DMS79 treated with DMSO at 0.1 percent for 48 hours (cell line): ENCODE measurements around the gene NPTXR.
A peak's percentile ranks its signal among the peaks of the same experiment; 100 is the strongest.

Experiments used
- DNase-seq: peaks from one replicate; lab custom pipeline; 2025; lab: John Stamatoyannopoulos, UW

The NPTXR gene

GRCh38 chr22:38850941-38851849 is 7.4 kb upstream of the NPTXR start:
- no peak for DNase-seq

GRCh38 chr22:38850399-38850798 is 6.6 kb upstream of the NPTXR start:
- DNase-seq = no peak

GRCh38 chr22:38849811-38850210 is 6.0 kb upstream of the NPTXR start:
- DNase-seq = no peak

GRCh38 chr22:38846412-38846811 is 2.6 kb upstream of the NPTXR start:
- no peak for DNase-seq

GRCh38 chr22:38845004-38845740 is 1.3 kb upstream of the NPTXR start:
- no peak for DNase-seq

GRCh38 chr22:38844315-38845003 is 631 bp upstream of the NPTXR start:
- no peak for DNase-seq

- DNase-seq = peak; percentile 14
Measured at GRCh38 chr22:38843201-38843656, 599 bp downstream of the NPTXR start.

GRCh38 chr22:38842512-38843200 is 1.2 kb downstream of the NPTXR start:
- no peak for DNase-seq

GRCh38 chr22:38841635-38842034 is 2.2 kb downstream of the NPTXR start:
- no peak for DNase-seq

GRCh38 chr22:38841211-38841610 is 2.6 kb downstream of the NPTXR start:
- peak; percentile 20 for DNase-seq

GRCh38 chr22:38840129-38840528 is 3.7 kb downstream of the NPTXR start:
- no peak for DNase-seq

- DNase-seq = no peak
Measured at GRCh38 chr22:38839686-38840085, 4.1 kb downstream of the NPTXR start.

GRCh38 chr22:38837414-38837928 is 6.4 kb downstream of the NPTXR start:
- DNase-seq = no peak

- DNase-seq = no peak
Measured at GRCh38 chr22:38835888-38836301, 7.9 kb downstream of the NPTXR start.

GRCh38 chr22:38834991-38835390 is 8.8 kb downstream of the NPTXR start:
- DNase-seq = no peak

- no peak for DNase-seq
Measured at GRCh38 chr22:38834215-38834953, 9.4 kb downstream of the NPTXR start.

- DNase-seq = no peak
Measured at GRCh38 chr22:38833061-38833460, 10.8 kb downstream of the NPTXR start.

- peak; percentile 15 for DNase-seq
Measured at GRCh38 chr22:38832005-38832978, 11.5 kb downstream of the NPTXR start.

- DNase-seq = no peak
Measured at GRCh38 chr22:38831166-38831945, 12.5 kb downstream of the NPTXR start.
